Stimulated activated CD8-positive, alpha-beta memory T cell treated with anti-CD3 and anti-CD28 coated beads, Interleukin-7, amount 100 ng/mL, for 24 hours (primary cell): Measurements from ENCODE around the gene CREBL2.
"Not testable (repeated sequence)": the region's sequence is repeated elsewhere in the genome, so short reads cannot be mapped to it uniquely, and the experiment has no call there.

Experiments used
- DNase-seq: peaks from one replicate; pipeline ENCODE4 v3.0.0-alpha.2; 2020; ENCODE audit warnings: low read depth

The CREBL2 gene

GRCh38 chr12:12598864-12599263, 12.8 kb upstream of the CREBL2 start:
- no peak for DNase-seq

- DNase-seq = no peak
These were observed 11.7 kb upstream of the CREBL2 start for GRCh38 chr12:12599750-12600643.

GRCh38 chr12:12600659-12601058, 11.0 kb upstream of the CREBL2 start:
- DNase-seq = no peak

- DNase-seq = no peak
These were observed 6.9 kb upstream of the CREBL2 start for GRCh38 chr12:12604740-12605139.

GRCh38 chr12:12606781-12607589, 4.7 kb upstream of the CREBL2 start:
- no peak for DNase-seq

GRCh38 chr12:12608557-12608957, 3.1 kb upstream of the CREBL2 start:
- DNase-seq = no peak

- no peak for DNase-seq
These were observed 2.0 kb upstream of the CREBL2 start for GRCh38 chr12:12609692-12610091.

GRCh38 chr12:12610711-12611110, 965 bp upstream of the CREBL2 start:
- DNase-seq = no peak

- DNase-seq = no peak
These were observed 682 bp downstream of the CREBL2 start for GRCh38 chr12:12612358-12612757.

GRCh38 chr12:12613344-12613743, 1.7 kb downstream of the CREBL2 start:
- no peak for DNase-seq

- no peak for DNase-seq
These were observed 2.7 kb downstream of the CREBL2 start for GRCh38 chr12:12614342-12614741.

GRCh38 chr12:12616512-12617310, 5.0 kb downstream of the CREBL2 start:
- DNase-seq = no peak

GRCh38 chr12:12618064-12618463, 6.4 kb downstream of the CREBL2 start:
- DNase-seq = not testable (repeated sequence)

- DNase-seq = no peak
These were observed 9.1 kb downstream of the CREBL2 start for GRCh38 chr12:12620730-12621315.

- DNase-seq = no peak
These were observed 10.7 kb downstream of the CREBL2 start for GRCh38 chr12:12622418-12622817.

GRCh38 chr12:12624498-12624992, 12.9 kb downstream of the CREBL2 start:
- DNase-seq = no peak

GRCh38 chr12:12626471-12626870, 14.8 kb downstream of the CREBL2 start:
- DNase-seq = no peak

GRCh38 chr12:12627308-12627827, 15.7 kb downstream of the CREBL2 start:
- no peak for DNase-seq

- no peak for DNase-seq
These were observed 16.3 kb downstream of the CREBL2 start for GRCh38 chr12:12628013-12628412.

- no peak for DNase-seq
These were observed 19.2 kb downstream of the CREBL2 start for GRCh38 chr12:12630850-12631249.

GRCh38 chr12:12635651-12636050, 24.0 kb downstream of the CREBL2 start:
- DNase-seq = no peak
